ENCODE data around the gene HIVEP3.

Gene HIVEP3

GRCh38 chr1:41474490-41475271 is 444.0 kb downstream of the HIVEP3 start:
- Histone ChIP-seq H3K18ac (ENCODE audit: low read length) (no peak overlapping the region), H3K4ac (ENCODE audit: low read depth, low read length) (no peak overlapping the region), H3K79me2 (ENCODE audit: control insufficient read depth, insufficient read depth, low read length) (no peaks in the 10 kb centered on the region), H3K4me1 (ENCODE audit: control insufficient read depth, low read depth, low read length) (no peaks in the 10 kb centered on the region), H3K9ac (ENCODE audit: low read length) (no peak overlapping the region), H2BK120ac (ENCODE audit: low read depth, low read length) (no peak overlapping the region), H3K27ac (ENCODE audit: low read depth, low read length) (no peak overlapping the region), H3K56ac (ENCODE audit: low read length) (peak overlapping the region; percentile 62), H4K5ac (ENCODE audit: low read length) (no peak overlapping the region), H2BK15ac (replicated peaks; ENCODE audit: low read depth) (no peak overlapping the region), H3K23ac (ENCODE audit: low read length) (peak overlapping the region; percentile 86), H2BK5ac (ENCODE audit: low read length) (no peak overlapping the region), H4K8ac (ENCODE audit: low read depth, low read length) (no peak overlapping the region), H3K36me3 (ENCODE audit: control insufficient read depth, insufficient read depth, low read length) (no peaks in the 10 kb centered on the region), H2AK5ac (ENCODE audit: low read length) (peak overlapping the region; percentile 92), H3K79me1 (ENCODE audit: low read length) (no peaks in the 10 kb centered on the region), H3K4me3 (ENCODE audit: low read length) (no peak overlapping the region), H3K4me2 (ENCODE audit: low read length) (no peak overlapping the region), H3K27me3 (ENCODE audit: insufficient read depth, low read length, poor library complexity) (no peaks in the 10 kb centered on the region)
- WGBS (ENCODE audit: extremely low coverage, insufficient coverage, low lambda C conversion rate), result no CpG with 5 or more reads among the region's 17 CpGs
- DNase-seq, result peak; percentile 53

GRCh38 chr1:41473738-41474362 is 444.9 kb downstream of the HIVEP3 start:
- no peaks in the 10 kb centered on the region for H3K79me2 ChIP-seq (ENCODE audit: control insufficient read depth, insufficient read depth, low read length)
- H2BK120ac ChIP-seq (ENCODE audit: low read depth, low read length), result no peak overlapping the region
- H3K4ac ChIP-seq (ENCODE audit: low read depth, low read length), result no peak overlapping the region
- no peaks in the 10 kb centered on the region for H3K27me3 ChIP-seq (ENCODE audit: insufficient read depth, low read length, poor library complexity)
- no peak overlapping the region for H3K27ac ChIP-seq (ENCODE audit: low read depth, low read length)
- H3K23ac ChIP-seq (ENCODE audit: low read length), result no peak overlapping the region
- H3K36me3 ChIP-seq (ENCODE audit: control insufficient read depth, insufficient read depth, low read length), result no peaks in the 10 kb centered on the region
- H2BK15ac ChIP-seq (replicated peaks; ENCODE audit: low read depth), result no peak overlapping the region
- H4K8ac ChIP-seq (ENCODE audit: low read depth, low read length), result no peak overlapping the region
- DNase-seq, result no peak
- WGBS (ENCODE audit: extremely low coverage, insufficient coverage, low lambda C conversion rate), result no CpG with 5 or more reads among the region's 6 CpGs
- H2AK5ac ChIP-seq (ENCODE audit: low read length), result no peak overlapping the region
- no peak overlapping the region for H3K4me2 ChIP-seq (ENCODE audit: low read length)
- no peak overlapping the region for H4K5ac ChIP-seq (ENCODE audit: low read length)
- no peak overlapping the region for H3K18ac ChIP-seq (ENCODE audit: low read length)
- no peaks in the 10 kb centered on the region for H3K79me1 ChIP-seq (ENCODE audit: low read length)
- no peak overlapping the region for H3K4me3 ChIP-seq (ENCODE audit: low read length)
- H2BK5ac ChIP-seq (ENCODE audit: low read length), result no peak overlapping the region
- H3K56ac ChIP-seq (ENCODE audit: low read length), result no peak overlapping the region
- no peak overlapping the region for H3K9ac ChIP-seq (ENCODE audit: low read length)
- no peaks in the 10 kb centered on the region for H3K4me1 ChIP-seq (ENCODE audit: control insufficient read depth, low read depth, low read length)

- Histone ChIP-seq H2BK5ac (ENCODE audit: low read length) (no peak overlapping the region), H3K23ac (ENCODE audit: low read length) (no peak overlapping the region), H3K9ac (ENCODE audit: low read length) (no peak overlapping the region), H3K4ac (ENCODE audit: low read depth, low read length) (no peak overlapping the region), H2BK120ac (ENCODE audit: low read depth, low read length) (no peak overlapping the region), H3K56ac (ENCODE audit: low read length) (no peak overlapping the region), H3K79me2 (ENCODE audit: control insufficient read depth, insufficient read depth, low read length) (no peaks in the 10 kb centered on the region), H3K27me3 (ENCODE audit: insufficient read depth, low read length, poor library complexity) (no peaks in the 10 kb centered on the region), H3K4me1 (ENCODE audit: control insufficient read depth, low read depth, low read length) (no peaks in the 10 kb centered on the region), H3K18ac (ENCODE audit: low read length) (no peak overlapping the region), H2BK15ac (replicated peaks; ENCODE audit: low read depth) (no peak overlapping the region), H3K4me2 (ENCODE audit: low read length) (no peak overlapping the region), H4K5ac (ENCODE audit: low read length) (no peak overlapping the region), H2AK5ac (ENCODE audit: low read length) (no peak overlapping the region), H3K79me1 (ENCODE audit: low read length) (no peaks in the 10 kb centered on the region), H4K8ac (ENCODE audit: low read depth, low read length) (no peak overlapping the region), H3K27ac (ENCODE audit: low read depth, low read length) (no peak overlapping the region), H3K36me3 (ENCODE audit: control insufficient read depth, insufficient read depth, low read length) (no peaks in the 10 kb centered on the region), H3K4me3 (ENCODE audit: low read length) (no peak overlapping the region)
- WGBS (ENCODE audit: extremely low coverage, insufficient coverage, low lambda C conversion rate), result no CpG with 5 or more reads among the region's 6 CpGs
- DNase-seq, result no peak
Measured at GRCh38 chr1:41471658-41472057, 447.1 kb downstream of the HIVEP3 start.

GRCh38 chr1:41469706-41470105 is 449.0 kb downstream of the HIVEP3 start:
- no peak overlapping the region for H3K18ac ChIP-seq (ENCODE audit: low read length)
- H3K4me2 ChIP-seq (ENCODE audit: low read length), result no peak overlapping the region
- no peak overlapping the region for H2AK5ac ChIP-seq (ENCODE audit: low read length)
- no peaks in the 10 kb centered on the region for H3K27me3 ChIP-seq (ENCODE audit: insufficient read depth, low read length, poor library complexity)
- H3K27ac ChIP-seq (ENCODE audit: low read depth, low read length), result no peak overlapping the region
- no peak overlapping the region for H3K56ac ChIP-seq (ENCODE audit: low read length)
- no peak overlapping the region for H2BK120ac ChIP-seq (ENCODE audit: low read depth, low read length)
- no peak overlapping the region for H3K4me3 ChIP-seq (ENCODE audit: low read length)
- H3K4me1 ChIP-seq (ENCODE audit: control insufficient read depth, low read depth, low read length), result no peaks in the 10 kb centered on the region
- no peak overlapping the region for H3K9ac ChIP-seq (ENCODE audit: low read length)
- no peaks in the 10 kb centered on the region for H3K79me1 ChIP-seq (ENCODE audit: low read length)
- no peak overlapping the region for H4K8ac ChIP-seq (ENCODE audit: low read depth, low read length)
- no peak for DNase-seq
- H3K36me3 ChIP-seq (ENCODE audit: control insufficient read depth, insufficient read depth, low read length), result no peaks in the 10 kb centered on the region
- no peaks in the 10 kb centered on the region for H3K79me2 ChIP-seq (ENCODE audit: control insufficient read depth, insufficient read depth, low read length)
- H2BK15ac ChIP-seq (replicated peaks; ENCODE audit: low read depth), result no peak overlapping the region
- no peak overlapping the region for H3K23ac ChIP-seq (ENCODE audit: low read length)
- no CpG with 5 or more reads among the region's 5 CpGs for whole genome bisulfite sequencing (ENCODE audit: extremely low coverage, insufficient coverage, low lambda C conversion rate)
- no peak overlapping the region for H4K5ac ChIP-seq (ENCODE audit: low read length)
- no peak overlapping the region for H2BK5ac ChIP-seq (ENCODE audit: low read length)
- no peak overlapping the region for H3K4ac ChIP-seq (ENCODE audit: low read depth, low read length)

- Histone ChIP-seq H3K4me1 (ENCODE audit: control insufficient read depth, low read depth, low read length) (no peaks in the 10 kb centered on the region), H3K79me2 (ENCODE audit: control insufficient read depth, insufficient read depth, low read length) (no peaks in the 10 kb centered on the region), H3K4ac (ENCODE audit: low read depth, low read length) (no peak overlapping the region), H3K4me3 (ENCODE audit: low read length) (no peak overlapping the region), H3K4me2 (ENCODE audit: low read length) (no peak overlapping the region), H3K9ac (ENCODE audit: low read length) (no peak overlapping the region), H4K5ac (ENCODE audit: low read length) (no peak overlapping the region), H2BK120ac (ENCODE audit: low read depth, low read length) (no peak overlapping the region), H2AK5ac (ENCODE audit: low read length) (no peak overlapping the region), H3K23ac (ENCODE audit: low read length) (no peak overlapping the region), H4K8ac (ENCODE audit: low read depth, low read length) (no peak overlapping the region), H3K56ac (ENCODE audit: low read length) (no peak overlapping the region), H3K27me3 (ENCODE audit: insufficient read depth, low read length, poor library complexity) (no peaks in the 10 kb centered on the region), H3K18ac (ENCODE audit: low read length) (no peak overlapping the region), H3K79me1 (ENCODE audit: low read length) (no peaks in the 10 kb centered on the region), H3K27ac (ENCODE audit: low read depth, low read length) (no peak overlapping the region), H3K36me3 (ENCODE audit: control insufficient read depth, insufficient read depth, low read length) (no peaks in the 10 kb centered on the region), H2BK15ac (replicated peaks; ENCODE audit: low read depth) (no peak overlapping the region), H2BK5ac (ENCODE audit: low read length) (no peak overlapping the region)
- WGBS (ENCODE audit: extremely low coverage, insufficient coverage, low lambda C conversion rate), result no CpG with 5 or more reads among the region's 12 CpGs
- DNase-seq, result no peak
Measured at GRCh38 chr1:41468122-41468762, 450.5 kb downstream of the HIVEP3 start.
